H4 (cell line): Measurements from ENCODE around the gene SRRM2. TPM values are rescaled to one million over a fixed set of nuclear protein-coding genes. Genes with fewer than 3 reads are reported as not detected.

Source experiments
- DNase-seq: peaks from one replicate; pipeline ENCODE4 v3.0.0-alpha.2; 2015; ENCODE audit warnings: low spot score
- total RNA-seq: library from RNA; depleted of rRNA; stranded (reverse); fragments of >200 nt; shearing (Covaris generic); gene quantifications from 2 replicates; pipeline ENCODE4 v1.2.3, GENCODE V29; 2014

The SRRM2 gene
- total RNA-seq, 1 experiment from 2014 or later: 16.1 TPM

GRCh38 chr16:2798723-2799204 is 46.3 kb downstream of the SRRM2 start:
- no peak for DNase-seq

GRCh38 chr16:2799205-2799858 is 46.9 kb downstream of the SRRM2 start:
- DNase-seq: no peak

GRCh38 chr16:2799859-2800226 is 47.4 kb downstream of the SRRM2 start:
- DNase-seq: no peak

GRCh38 chr16:2803545-2804195 is 51.2 kb downstream of the SRRM2 start:
- DNase-seq: no peak

- no peak for DNase-seq
Observed at GRCh38 chr16:2804728-2805127, 52.3 kb downstream of the SRRM2 start.

- DNase-seq: no peak
Observed at GRCh38 chr16:2806286-2806685, 53.8 kb downstream of the SRRM2 start.

- DNase-seq: no peak
Observed at GRCh38 chr16:2808181-2808580, 55.7 kb downstream of the SRRM2 start.

GRCh38 chr16:2809149-2809760 is 56.8 kb downstream of the SRRM2 start:
- no peak for DNase-seq

GRCh38 chr16:2810651-2811050 is 58.2 kb downstream of the SRRM2 start:
- DNase-seq: no peak

- no peak for DNase-seq
Observed at GRCh38 chr16:2811703-2812471, 59.4 kb downstream of the SRRM2 start.

- DNase-seq: no peak
Observed at GRCh38 chr16:2813771-2814221, 61.4 kb downstream of the SRRM2 start.

GRCh38 chr16:2814551-2815298 is 62.3 kb downstream of the SRRM2 start:
- no peak for DNase-seq

GRCh38 chr16:2815299-2815771 is 62.9 kb downstream of the SRRM2 start:
- no peak for DNase-seq

GRCh38 chr16:2816751-2817339 is 64.4 kb downstream of the SRRM2 start, which contains the start of gene PRSS21:
TSS of gene PRSS21 (plus strand) at chr16:2817237. CDS start at chr16:2817269, 32 bp downstream.
- no peak for DNase-seq

- no peak for DNase-seq
Observed at GRCh38 chr16:2817340-2818271, 65.2 kb downstream of the SRRM2 start.

GRCh38 chr16:2818272-2818876 is 65.9 kb downstream of the SRRM2 start:
- no peak for DNase-seq

- DNase-seq: no peak
Observed at GRCh38 chr16:2819179-2819938, 66.9 kb downstream of the SRRM2 start.
